Astrocyte of the spinal cord (primary cell): ENCODE results near the gene NCAPD3.
"Not testable (repeated sequence)": the region's sequence is repeated elsewhere in the genome, so short reads cannot be mapped to it uniquely, and the experiment has no call there.

Experiments
- DNase-seq: peaks from one replicate; pipeline ENCODE4 v3.0.0; 2011; ENCODE audit warnings: low read depth, low spot score
- H3K4me3 ChIP-seq: 2 replicates; pipeline ENCODE4 v1.5.1; 2011; ENCODE audit warnings: low read depth, mild to moderate bottlenecking, low read length, moderate library complexity
- in situ Hi-C: cut with HindIII; loops from 2 replicates; pipeline ENCODE4 v1.10.0; 2017; ENCODE audit warnings: low sequenced_read_pairs
- TF ChIP-seq, protein P1 (sequence below): IDR thresholded peaks from 2 replicates; pipeline ENCODE4 v1.5.1; 2012; ENCODE audit warnings: low read depth, mild to moderate bottlenecking, low read length, inconsistent platforms

The NCAPD3 gene

GRCh38 chr11:134118006-134118405, 105.8 kb downstream of the NCAPD3 start:
- TF ChIP-seq, protein P1, sequence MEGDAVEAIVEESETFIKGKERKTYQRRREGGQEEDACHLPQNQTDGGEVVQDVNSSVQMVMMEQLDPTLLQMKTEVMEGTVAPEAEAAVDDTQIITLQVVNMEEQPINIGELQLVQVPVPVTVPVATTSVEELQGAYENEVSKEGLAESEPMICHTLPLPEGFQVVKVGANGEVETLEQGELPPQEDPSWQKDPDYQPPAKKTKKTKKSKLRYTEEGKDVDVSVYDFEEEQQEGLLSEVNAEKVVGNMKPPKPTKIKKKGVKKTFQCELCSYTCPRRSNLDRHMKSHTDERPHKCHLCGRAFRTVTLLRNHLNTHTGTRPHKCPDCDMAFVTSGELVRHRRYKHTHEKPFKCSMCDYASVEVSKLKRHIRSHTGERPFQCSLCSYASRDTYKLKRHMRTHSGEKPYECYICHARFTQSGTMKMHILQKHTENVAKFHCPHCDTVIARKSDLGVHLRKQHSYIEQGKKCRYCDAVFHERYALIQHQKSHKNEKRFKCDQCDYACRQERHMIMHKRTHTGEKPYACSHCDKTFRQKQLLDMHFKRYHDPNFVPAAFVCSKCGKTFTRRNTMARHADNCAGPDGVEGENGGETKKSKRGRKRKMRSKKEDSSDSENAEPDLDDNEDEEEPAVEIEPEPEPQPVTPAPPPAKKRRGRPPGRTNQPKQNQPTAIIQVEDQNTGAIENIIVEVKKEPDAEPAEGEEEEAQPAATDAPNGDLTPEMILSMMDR: no peak

DNA sequence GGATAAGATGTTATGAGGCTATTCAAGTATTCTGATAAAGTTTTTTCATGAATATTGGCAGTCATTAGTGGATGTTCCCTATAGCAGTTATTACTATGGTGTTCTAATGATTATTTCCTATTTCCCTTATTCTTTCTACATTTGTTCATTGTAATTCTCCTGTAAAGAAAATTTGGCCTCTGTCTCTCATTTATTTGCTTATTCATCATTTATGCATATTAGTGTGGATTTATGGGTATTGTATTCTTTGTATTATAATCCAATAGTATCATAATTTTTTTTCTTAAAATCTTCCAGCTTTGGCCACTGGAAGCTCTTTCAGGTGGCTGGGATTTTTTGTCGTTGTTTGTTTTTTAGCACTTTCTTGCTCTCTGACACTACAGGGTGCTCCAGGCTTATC, 107.6 kb downstream of the NCAPD3 start:
- TF ChIP-seq, protein P1: no peak
- DNase-seq: no peak
- H3K4me3 ChIP-seq: no peak overlapping the region
- in situ Hi-C loops: no loop called here

More at GRCh38 chr11:134118006-134118405, 105.8 kb downstream of the NCAPD3 start:
- DNase-seq: no peak
- H3K4me3 ChIP-seq: no peak overlapping the region
- in situ Hi-C loops: no loop called here

GRCh38 chr11:134113787-134114186, 110.0 kb downstream of the NCAPD3 start:
- DNase-seq, in situ Hi-C loops, H3K4me3 ChIP-seq: not testable (repeated sequence)

DNA sequence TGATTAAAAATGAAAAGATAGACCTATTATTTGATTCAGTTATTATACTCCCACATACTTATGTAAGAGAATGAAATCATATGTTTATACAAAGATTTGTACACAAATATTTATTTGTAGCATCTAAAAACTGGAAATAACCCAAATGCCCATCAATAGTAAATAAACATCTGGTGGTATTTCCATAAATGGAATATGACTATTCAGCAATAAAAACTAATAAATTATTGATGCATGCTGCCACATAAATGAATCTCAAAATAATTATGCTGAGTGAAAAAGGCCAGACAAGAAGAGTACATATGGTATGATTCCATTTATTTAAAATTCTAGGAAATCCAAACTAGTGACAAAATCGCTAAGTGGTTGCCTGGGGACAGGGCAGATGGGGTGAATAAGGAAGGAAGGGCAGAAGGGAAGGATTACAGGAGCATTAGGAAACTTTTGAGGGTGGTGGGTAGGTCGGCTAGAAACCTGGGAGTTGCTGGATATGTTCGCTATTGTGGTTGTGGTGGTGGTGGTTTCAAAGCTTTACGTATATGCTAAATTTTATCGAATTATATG, 113.4 kb downstream of the NCAPD3 start:
- TF ChIP-seq, protein P1: no peak
- in situ Hi-C loops: no loop called here
- no peak for DNase-seq
- no peak overlapping the region for H3K4me3 ChIP-seq
